Duodenal mucosa (tissue), 2 donors: ENCODE measurements around the gene KRTAP4-8.
"Not testable (repeated sequence)": the region's sequence is repeated elsewhere in the genome, so short reads cannot be mapped to it uniquely, and the experiment has no call there.

Source experiments
- H3K27ac ChIP-seq: one replicate; pipeline ENCODE4 v1.7.0; 2013; ENCODE audit warnings: low read depth, low read length
- H3K27me3 ChIP-seq, 2 donors: one replicate each; pipeline ENCODE4 v1.7.0; 2013; ENCODE audit warnings: low read length in 2 of 2, control low read depth in 1 of 2; ENCODE audit not compliant: insufficient read depth in 2 of 2, control insufficient read depth in 1 of 2
- H3K36me3 ChIP-seq, 2 donors: one replicate each; pipeline ENCODE4 v1.7.0; 2013; ENCODE audit warnings: low read length in 2 of 2, control low read depth in 1 of 2; ENCODE audit not compliant: insufficient read depth in 2 of 2, control insufficient read depth in 1 of 2
- H3K4me1 ChIP-seq, 2 donors: one replicate each; pipeline ENCODE4 v1.7.0; 2013; ENCODE audit warnings: low read length in 2 of 2, control low read depth in 1 of 2; ENCODE audit not compliant: insufficient read depth in 2 of 2, control insufficient read depth in 1 of 2
- H3K4me3 ChIP-seq, 2 donors: one replicate each; pipeline ENCODE4 v1.7.0; 2013; ENCODE audit warnings: low read length in 2 of 2, low read depth in 1 of 2
- H3K9ac ChIP-seq, 2 donors: one replicate each; pipeline ENCODE4 v1.7.0; 2013; ENCODE audit warnings: low read length in 2 of 2, low read depth in 1 of 2
- H3K9me3 ChIP-seq, 2 donors: one replicate each; pipeline ENCODE4 v1.7.0; 2013; ENCODE audit warnings: low read length in 2 of 2, control low read depth in 1 of 2; ENCODE audit not compliant: control insufficient read depth in 1 of 2

KRTAP4-8 gene

DNA sequence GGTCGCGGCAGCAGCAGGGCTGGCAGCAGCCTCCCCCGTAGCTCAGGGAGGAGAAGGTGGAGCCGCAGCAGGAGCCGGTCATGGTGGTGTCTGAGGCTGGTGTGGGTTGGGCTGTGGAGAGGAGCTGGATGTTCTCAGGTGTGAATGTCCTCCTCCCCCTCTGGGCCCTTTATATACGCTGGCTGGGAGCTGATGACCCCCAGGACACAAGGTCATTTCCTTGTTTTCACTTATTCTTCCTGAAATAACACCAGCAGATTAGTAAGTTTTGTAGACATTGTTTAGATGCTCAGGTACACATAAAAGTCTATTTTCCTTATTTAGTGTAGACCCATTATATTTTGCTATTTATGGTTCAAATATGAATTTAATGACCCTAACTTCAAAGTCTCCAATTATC is 42.8 kb downstream of the KRTAP4-8 start, which contains the start of gene KRTAP2-2:
KRTAP2-2 (minus strand) TSS at position 101 of the 400 bp plus-strand sequence; CDS start at position 82, 19 bp downstream.
- not testable (repeated sequence) for H3K27ac ChIP-seq, H3K9me3 ChIP-seq, H3K36me3 ChIP-seq, H3K4me3 ChIP-seq, H3K9ac ChIP-seq, H3K4me1 ChIP-seq
- H3K27me3 ChIP-seq = peaks cover 0 to 11% of the 10 kb centered on the region in 2 donors

DNA sequence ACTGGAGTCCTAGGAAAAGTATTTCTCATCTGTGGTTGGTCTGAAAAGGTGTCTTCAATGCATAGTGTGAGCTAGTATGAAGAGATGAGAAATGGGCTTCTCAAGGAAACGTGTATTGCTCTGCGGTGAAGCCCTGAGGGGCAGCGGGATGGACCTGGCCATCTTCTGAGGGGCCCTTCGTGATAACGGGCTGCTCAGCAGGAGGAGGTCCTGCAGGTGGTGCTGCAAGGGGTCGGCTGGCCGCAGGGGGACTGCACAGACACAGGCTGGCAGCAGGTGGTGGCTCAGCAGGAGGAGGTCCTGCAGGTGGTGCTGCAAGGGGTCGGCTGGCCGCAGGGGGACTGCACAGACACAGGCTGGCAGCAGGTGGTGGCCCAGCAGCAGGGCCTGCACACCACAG is 43.4 kb downstream of the KRTAP4-8 start:
- H3K4me1 ChIP-seq, H3K27ac ChIP-seq, H3K9me3 ChIP-seq, H3K36me3 ChIP-seq, H3K9ac ChIP-seq, H3K4me3 ChIP-seq: not testable (repeated sequence)
- H3K27me3 ChIP-seq = peaks cover 0 to 10% of the 10 kb centered on the region in 2 donors

DNA sequence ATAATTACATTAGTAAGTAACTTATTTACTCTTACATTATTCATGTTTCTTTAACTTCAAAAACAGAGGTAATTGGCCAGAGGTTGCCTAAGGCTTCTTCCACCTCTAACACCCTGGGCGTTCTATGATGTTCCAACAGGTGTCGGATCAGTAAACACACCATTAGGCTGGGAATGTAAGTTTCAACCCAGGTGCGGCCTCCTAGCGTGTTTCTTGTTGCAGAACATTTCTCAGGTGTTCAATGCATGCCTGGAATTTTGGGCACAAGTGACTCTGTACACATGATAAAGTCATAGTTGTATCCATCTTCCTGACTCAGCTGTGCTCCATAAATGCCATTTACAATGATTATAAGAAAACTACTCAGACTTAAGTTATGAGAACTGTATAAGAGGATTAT is 43.9 kb downstream of the KRTAP4-8 start:
- Histone ChIP-seq H3K36me3 (no peaks in the 10 kb centered on the region), H3K4me1 (no peaks in the 10 kb centered on the region), H3K27me3 (peaks cover 0 to 10% of the 10 kb centered on the region in 2 donors), H3K9ac (no peak overlapping the region), H3K9me3 (peaks cover 0 to 4% of the 10 kb centered on the region in 2 donors), H3K4me3 (no peak overlapping the region), H3K27ac (no peak overlapping the region)

DNA sequence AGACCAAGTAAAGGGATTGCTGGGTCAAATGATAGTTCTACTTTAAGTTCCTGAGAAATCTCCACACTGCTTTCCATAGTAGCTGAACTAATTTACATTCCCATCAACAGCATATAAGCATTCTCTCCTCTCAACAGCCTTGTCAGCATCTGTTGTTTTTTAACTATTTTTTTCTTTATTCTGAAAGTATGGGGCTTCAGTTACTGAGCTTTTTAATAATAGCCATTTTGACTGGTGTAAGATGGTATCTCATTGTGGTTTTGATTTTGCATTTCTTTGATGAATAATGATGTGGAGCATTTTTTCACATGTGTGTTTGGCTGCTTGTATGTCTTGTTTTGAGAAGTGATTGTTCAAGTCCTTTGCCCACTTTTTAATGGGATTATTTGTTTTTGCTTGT is 45.4 kb downstream of the KRTAP4-8 start:
- Histone ChIP-seq H3K9ac (no peak overlapping the region), H3K9me3 (peaks cover 0 to 3% of the 10 kb centered on the region in 2 donors), H3K27me3 (peaks cover 5 to 9% of the 10 kb centered on the region in 2 donors), H3K36me3 (no peaks in the 10 kb centered on the region), H3K4me3 (no peak overlapping the region), H3K27ac (no peak overlapping the region), H3K4me1 (no peaks in the 10 kb centered on the region)

DNA sequence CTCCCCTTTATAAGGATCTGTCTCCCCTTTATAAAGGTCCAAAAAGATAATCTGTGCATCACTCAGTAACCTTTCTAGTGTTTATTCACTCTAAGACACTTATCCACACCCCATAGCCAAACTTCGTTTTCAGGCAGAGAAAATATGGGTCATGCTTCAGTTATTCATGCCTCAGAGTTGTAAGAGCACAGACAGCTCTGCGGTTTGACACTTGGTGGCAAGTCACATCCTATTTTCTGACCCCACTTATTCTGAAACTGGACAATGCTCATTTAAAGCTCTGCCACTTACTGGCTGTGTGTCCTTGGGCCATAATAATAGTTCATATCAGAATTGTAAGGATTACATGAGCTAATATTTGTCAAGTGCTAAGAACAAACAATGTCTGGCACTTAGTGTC is 48.8 kb downstream of the KRTAP4-8 start:
- Histone ChIP-seq H3K27me3 (peaks cover 5 to 11% of the 10 kb centered on the region in 2 donors), H3K4me3 (no peak overlapping the region), H3K9me3 (no peaks in the 10 kb centered on the region), H3K36me3 (no peaks in the 10 kb centered on the region), H3K9ac (no peak overlapping the region), H3K4me1 (no peaks in the 10 kb centered on the region), H3K27ac (no peak overlapping the region)

DNA sequence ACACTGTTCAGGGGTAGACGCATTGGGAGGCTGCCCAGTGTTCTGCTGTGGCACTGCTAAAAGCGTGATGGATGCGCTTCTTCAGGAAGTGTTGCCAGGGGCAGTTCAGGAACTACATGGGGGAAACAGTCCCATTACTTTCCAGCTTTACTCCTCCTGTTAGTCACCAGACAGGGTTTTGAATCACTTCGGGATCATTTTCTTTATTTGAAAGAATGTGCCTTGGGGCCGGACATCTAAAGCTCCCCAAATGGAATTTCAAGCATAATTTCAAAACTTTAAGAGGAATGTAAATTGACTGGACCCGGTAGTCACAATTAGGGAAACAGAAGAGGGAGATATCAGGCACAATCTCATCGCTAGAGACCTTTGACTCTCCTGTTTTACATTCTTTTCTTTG is 49.5 kb downstream of the KRTAP4-8 start:
- H3K36me3 ChIP-seq = no peaks in the 10 kb centered on the region
- no peak overlapping the region for H3K9ac ChIP-seq
- H3K27ac ChIP-seq = no peak overlapping the region
- no peaks in the 10 kb centered on the region for H3K4me1 ChIP-seq
- H3K4me3 ChIP-seq = no peak overlapping the region
- H3K9me3 ChIP-seq = no peaks in the 10 kb centered on the region
- peaks cover 5 to 10% of the 10 kb centered on the region in 2 donors for H3K27me3 ChIP-seq
